Vagina (tissue), 2 donors: ENCODE measurements around the gene POU5F2. TPM values are rescaled to one million over a fixed set of nuclear protein-coding genes. Genes with fewer than 3 reads are reported as not detected.

Experiments
- DNase-seq, 2 donors: peaks; one replicate each; pipeline ENCODE4 v3.0.0-alpha.2; 2017; ENCODE audit errors: extremely low spot score in 2 of 2
- H3K27ac ChIP-seq: fragments of 200-600 bp; sonication (generic); one replicate; pipeline ENCODE4 v1.5.1; 2019
- H3K27me3 ChIP-seq: fragments of 200-600 bp; sonication (generic); one replicate; pipeline ENCODE4 v1.5.1; 2019
- H3K36me3 ChIP-seq, 2 donors: fragments of 200-600 bp; sonication (generic); one replicate each; pipeline ENCODE4 v1.5.1; 2017 to 2019
- H3K4me1 ChIP-seq: fragments of 200-600 bp; sonication (generic); one replicate; pipeline ENCODE4 v1.5.1; 2019
- H3K4me3 ChIP-seq, 2 donors: fragments of 200-600 bp; sonication (generic); 1 replicate in 1 of 2; 2 replicates in 1 of 2; pipeline ENCODE4 v1.5.1; 2016 to 2019
- H3K9me3 ChIP-seq: fragments of 200-600 bp; sonication (generic); one replicate; pipeline ENCODE4 v1.5.1; 2019
- CTCF ChIP-seq, 3 experiments: fragments of 450-650 bp in 2 of 3; fragments of 200-600 bp in 1 of 3; sonication (generic) in 1 of 3; IDR thresholded peaks; one replicate each; pipeline ENCODE4 v1.5.1; 2017 to 2019; ENCODE audit warnings: antibody characterized with exemption in 3 of 3, mild to moderate bottlenecking in 2 of 3, moderate library complexity in 2 of 3
- POLR2A ChIP-seq, 2 donors: fragments of 450-650 bp; IDR thresholded peaks; one replicate each; pipeline ENCODE4 v1.6.1; 2017; ENCODE audit warnings: antibody characterized with exemption in 2 of 2, mild to moderate bottlenecking in 2 of 2, moderate library complexity in 2 of 2
- POLR2AphosphoS5 ChIP-seq, 2 donors: sonication (generic); formaldehyde crosslinking; IDR thresholded peaks; one replicate each; pipeline ENCODE4 v1.9.0; 2017; ENCODE audit warnings: antibody characterized with exemption in 2 of 2, mild to moderate bottlenecking in 2 of 2, low read depth in 1 of 2; ENCODE audit not compliant: insufficient read depth in 1 of 2
- intact Hi-C: fragments of 100-400 bp; cut with DNase I; formaldehyde crosslinking; loops from one replicate; pipeline ENCODE4 v1.15.1; 2023
- total RNA-seq: library from RNA; depleted of rRNA; stranded (reverse); fragments of >200 nt; gene quantifications from one replicate; pipeline ENCODE4 v1.2.3, GENCODE V29; 2016

The POU5F2 gene, protein sequence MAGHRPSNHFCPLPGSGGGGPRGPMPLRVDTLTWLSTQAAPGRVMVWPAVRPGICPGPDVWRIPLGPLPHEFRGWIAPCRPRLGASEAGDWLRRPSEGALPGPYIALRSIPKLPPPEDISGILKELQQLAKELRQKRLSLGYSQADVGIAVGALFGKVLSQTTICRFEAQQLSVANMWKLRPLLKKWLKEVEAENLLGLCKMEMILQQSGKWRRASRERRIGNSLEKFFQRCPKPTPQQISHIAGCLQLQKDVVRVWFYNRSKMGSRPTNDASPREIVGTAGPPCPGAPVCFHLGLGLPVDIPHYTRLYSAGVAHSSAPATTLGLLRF
- 3.2 TPM for total RNA-seq

GRCh38 chr5:93741136-93741811, at the start of gene POU5F2:
Gene POU5F2 (minus strand): TSS chr5:93741600. CDS start chr5:93741563, 37 bp downstream.
- intact Hi-C loops: no loop called here
- H3K27ac ChIP-seq: no peak within 1 kb of the TSS
- H3K4me1 ChIP-seq: no peaks in the 10 kb centered on the region
- H3K9me3 ChIP-seq: no peaks in the 10 kb centered on the region
- TF ChIP-seq POLR2A (IDR thresholded peaks at IDR 0.05) (no peak), CTCF (IDR thresholded peaks at IDR 0.05) (no peak), POLR2AphosphoS5 (IDR thresholded peaks at IDR 0.05; ENCODE audit: insufficient read depth in 1 of 2, low read depth in 1 of 2) (no peak)
- peaks cover 0 to 4% of the 10 kb centered on the region in 2 donors for H3K36me3 ChIP-seq
- DNase-seq: no peak
- no peak within 1 kb of the TSS for H3K4me3 ChIP-seq
- H3K27me3 ChIP-seq: no peaks in the 10 kb centered on the region

GRCh38 chr5:93790401-93790800, 49.0 kb upstream of the POU5F2 start:
- H3K9me3 ChIP-seq: no peaks in the 10 kb centered on the region
- TF ChIP-seq POLR2A (IDR thresholded peaks at IDR 0.05) (no peak), CTCF (IDR thresholded peaks at IDR 0.05) (no peak), POLR2AphosphoS5 (IDR thresholded peaks at IDR 0.05; ENCODE audit: insufficient read depth in 1 of 2, low read depth in 1 of 2) (no peak)
- H3K4me1 ChIP-seq: no peaks in the 10 kb centered on the region
- no peaks in the 10 kb centered on the region for H3K27me3 ChIP-seq
- H3K27ac ChIP-seq: no peak overlapping the region
- DNase-seq: no peak
- H3K4me3 ChIP-seq: no peak overlapping the region
- no peaks in the 10 kb centered on the region for H3K36me3 ChIP-seq
- intact Hi-C loops: no loop called here

DNA sequence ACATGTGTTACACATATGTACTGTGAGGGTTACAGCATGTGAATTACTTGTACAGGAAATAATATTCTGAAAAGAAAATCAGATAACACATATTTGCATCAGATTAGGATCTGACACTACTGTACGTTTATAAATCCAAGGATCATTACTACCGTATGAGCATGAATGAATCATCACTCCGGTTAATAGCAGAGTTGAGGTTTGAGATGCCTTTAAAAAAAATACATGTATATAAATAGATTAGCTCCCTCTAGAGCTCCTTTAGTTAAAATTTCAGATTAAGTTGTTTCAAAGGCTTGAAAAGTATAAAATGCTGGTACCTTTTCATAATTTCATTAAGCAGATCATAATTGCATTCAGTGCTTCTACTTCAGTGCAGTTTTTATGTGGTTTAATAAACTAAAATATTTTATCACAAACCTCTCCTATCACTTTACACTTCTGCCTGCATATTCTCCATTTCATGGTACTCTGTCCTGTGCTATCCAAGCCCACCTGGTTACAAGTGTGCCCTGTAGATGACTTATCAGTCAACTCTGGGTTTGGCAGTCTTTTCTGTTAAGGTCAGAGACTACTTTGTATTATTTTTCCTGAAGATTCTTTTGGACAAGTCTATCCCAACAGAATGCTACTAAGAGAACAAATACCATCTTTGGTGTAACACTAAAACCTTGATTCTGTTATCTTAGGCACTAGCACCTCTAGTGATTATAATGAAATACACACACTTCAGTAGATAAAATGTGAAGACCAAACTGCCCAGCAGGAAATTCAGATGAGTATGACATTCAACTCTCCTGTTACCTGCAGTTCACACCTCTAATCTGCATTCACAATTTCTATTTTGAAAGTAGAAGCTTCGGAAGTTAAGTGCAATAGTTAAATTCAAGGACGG, 48.0 kb upstream of the POU5F2 start:
- Histone ChIP-seq H3K36me3 (no peaks in the 10 kb centered on the region), H3K4me1 (no peaks in the 10 kb centered on the region), H3K4me3 (no peak overlapping the region), H3K9me3 (no peaks in the 10 kb centered on the region), H3K27ac (no peak overlapping the region), H3K27me3 (no peaks in the 10 kb centered on the region)
- intact Hi-C loops: no loop called here
- TF ChIP-seq POLR2AphosphoS5 (IDR thresholded peaks at IDR 0.05; ENCODE audit: insufficient read depth in 1 of 2, low read depth in 1 of 2) (no peak), POLR2A (IDR thresholded peaks at IDR 0.05) (no peak), CTCF (IDR thresholded peaks at IDR 0.05) (no peak)
- DNase-seq: no peak

- Histone ChIP-seq H3K27me3 (no peaks in the 10 kb centered on the region), H3K36me3 (peaks cover 0 to 11% of the 10 kb centered on the region in 2 donors), H3K4me1 (no peaks in the 10 kb centered on the region), H3K9me3 (no peaks in the 10 kb centered on the region), H3K27ac (no peak overlapping the region), H3K4me3 (no peak overlapping the region)
- DNase-seq: no peak
- intact Hi-C loops: no loop called here
- TF ChIP-seq CTCF (IDR thresholded peaks at IDR 0.05): no peak
- no peak for TF ChIP-seq POLR2AphosphoS5 (IDR thresholded peaks at IDR 0.05; ENCODE audit: insufficient read depth in 1 of 2, low read depth in 1 of 2)
- no peak for TF ChIP-seq POLR2A (IDR thresholded peaks at IDR 0.05)
Observed at GRCh38 chr5:93787598-93787997, 46.2 kb upstream of the POU5F2 start.
